Measurements from ENCODE around the gene FCER1G.

The FCER1G gene

GRCh38 chr1:161189036-161189435, 26.1 kb upstream of the FCER1G start:
- DNase-seq, result no peak

DNA sequence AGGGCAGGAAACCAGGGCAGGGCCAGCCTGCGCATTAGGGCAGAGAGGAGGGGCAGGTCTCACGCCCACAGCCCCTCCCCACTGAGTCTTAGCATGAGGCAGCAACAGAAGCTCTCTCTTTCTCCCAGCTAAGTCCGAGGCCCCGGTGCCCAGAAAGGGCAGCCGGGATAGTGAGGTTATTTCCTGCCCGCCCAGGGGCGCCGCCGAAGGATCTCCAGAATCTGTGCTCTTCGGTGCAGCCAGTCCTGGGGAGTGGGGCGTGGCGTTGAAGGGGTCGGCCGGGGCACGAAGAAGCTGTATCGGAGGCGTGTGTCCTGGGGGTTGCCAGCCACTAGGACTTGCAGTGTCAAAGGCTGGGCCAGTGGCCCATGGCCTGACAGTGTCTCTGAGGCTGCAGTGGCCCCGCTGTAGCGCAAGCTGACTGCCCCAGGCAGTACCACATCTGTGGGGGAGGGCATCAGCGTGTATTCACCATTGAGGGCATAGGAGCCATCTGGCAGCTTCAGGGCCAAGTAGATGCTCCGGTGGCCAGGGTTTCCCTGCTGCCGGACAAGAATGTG, 24.1 kb upstream of the FCER1G start:
- no peak for DNase-seq

- no peak for DNase-seq
Observed at GRCh38 chr1:161191971-161192370, 23.1 kb upstream of the FCER1G start.

DNA sequence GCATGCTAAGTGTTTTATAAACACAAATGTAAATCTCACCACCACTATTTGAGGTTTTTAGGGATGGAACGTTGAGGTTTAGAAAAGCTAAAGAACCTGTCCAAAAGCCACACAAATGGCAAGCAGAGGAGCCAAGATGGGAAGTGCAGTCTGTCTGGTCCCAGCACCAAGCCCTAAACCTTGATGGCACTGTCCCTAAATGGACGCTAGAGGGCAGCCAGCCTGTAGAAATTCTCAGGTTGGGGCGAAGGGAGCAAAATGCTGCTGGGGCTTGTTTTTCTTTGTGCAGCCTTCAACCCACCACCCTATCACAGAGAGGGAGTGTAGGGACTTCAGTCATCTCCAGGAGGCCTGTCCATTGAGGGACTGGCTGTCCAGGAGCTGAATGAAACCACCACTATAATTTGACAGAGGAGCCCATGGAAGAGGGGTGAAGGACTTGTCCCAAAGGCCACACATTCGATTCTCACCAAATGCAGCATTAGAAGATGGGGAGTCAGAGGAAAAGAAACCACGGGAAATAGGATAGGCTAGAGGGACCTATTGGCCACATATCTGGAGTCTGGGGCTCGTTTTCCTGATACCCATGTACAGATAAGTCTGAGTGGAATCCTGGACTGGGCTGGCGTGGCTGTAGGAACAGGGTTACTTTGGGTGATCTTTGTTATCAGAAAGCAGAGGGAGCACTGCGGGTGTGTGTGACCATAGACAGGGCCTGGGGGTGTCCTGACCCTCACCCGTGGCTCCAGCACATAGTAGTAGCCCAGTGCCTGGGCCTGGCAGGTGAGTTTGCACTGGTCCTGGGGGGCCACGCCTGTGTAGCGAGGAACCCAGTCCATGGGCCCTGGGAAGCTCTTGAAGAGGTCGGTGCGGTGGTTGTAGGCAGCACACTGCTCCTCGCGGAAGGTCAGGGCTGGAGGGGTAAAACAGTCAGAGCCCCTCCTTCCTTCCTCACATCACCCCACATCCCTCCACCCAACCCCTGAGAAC, 22.3 kb upstream of the FCER1G start:
- DNase-seq, result peak; percentile 66

DNA sequence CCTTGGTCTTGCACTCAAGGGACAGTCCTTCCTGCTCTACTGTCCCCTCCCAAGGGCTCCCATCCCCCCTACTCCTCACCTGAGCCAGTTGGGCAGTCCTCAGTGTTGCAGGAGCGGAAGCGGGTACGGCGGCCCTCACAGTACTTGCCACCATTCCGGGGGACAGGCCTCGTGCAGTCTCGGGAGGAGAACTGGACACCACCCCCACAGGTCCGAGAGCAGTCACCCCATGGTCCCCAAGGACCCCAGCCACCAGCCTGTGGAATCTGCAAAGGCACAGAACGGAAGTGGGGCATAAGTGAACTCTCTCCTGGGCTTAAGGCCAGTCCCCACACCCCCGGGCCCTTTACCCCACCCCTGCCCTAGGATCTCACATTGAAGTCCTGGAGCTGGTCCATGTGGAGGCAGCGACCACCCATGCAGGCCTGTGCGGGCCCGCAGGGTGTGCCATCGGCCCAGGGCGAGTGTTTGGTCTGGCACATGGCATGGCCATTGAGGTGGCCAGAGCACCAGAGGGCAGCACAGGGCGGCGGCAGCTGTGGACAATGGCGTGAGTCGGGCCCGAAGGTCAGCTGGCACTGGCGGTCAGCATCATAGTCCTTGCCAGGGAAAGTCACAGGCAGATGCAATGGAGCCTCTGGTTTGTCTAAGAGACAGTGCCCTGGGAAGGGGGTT, 21.4 kb upstream of the FCER1G start:
- DNase-seq, result no peak

DNA sequence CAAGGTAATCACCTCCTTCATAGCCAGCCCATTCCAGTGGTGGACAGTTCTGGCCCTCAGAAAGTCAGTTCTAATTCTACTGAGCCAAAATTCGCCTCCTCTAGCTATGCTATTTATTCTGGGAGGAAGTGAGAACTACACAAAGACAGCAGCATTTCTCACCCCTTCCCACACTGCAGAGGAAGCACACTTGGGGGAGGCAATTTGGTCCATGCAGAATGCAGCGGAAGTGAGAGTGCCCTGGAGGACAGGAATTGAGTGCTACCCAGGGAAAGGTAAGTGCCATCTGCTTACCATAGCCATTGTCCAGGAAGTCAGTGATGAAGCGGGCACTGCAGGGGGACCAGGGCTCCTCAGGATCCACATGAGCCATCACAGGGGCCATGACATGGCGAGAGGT, 19.9 kb upstream of the FCER1G start:
- DNase-seq, result no peak

DNA sequence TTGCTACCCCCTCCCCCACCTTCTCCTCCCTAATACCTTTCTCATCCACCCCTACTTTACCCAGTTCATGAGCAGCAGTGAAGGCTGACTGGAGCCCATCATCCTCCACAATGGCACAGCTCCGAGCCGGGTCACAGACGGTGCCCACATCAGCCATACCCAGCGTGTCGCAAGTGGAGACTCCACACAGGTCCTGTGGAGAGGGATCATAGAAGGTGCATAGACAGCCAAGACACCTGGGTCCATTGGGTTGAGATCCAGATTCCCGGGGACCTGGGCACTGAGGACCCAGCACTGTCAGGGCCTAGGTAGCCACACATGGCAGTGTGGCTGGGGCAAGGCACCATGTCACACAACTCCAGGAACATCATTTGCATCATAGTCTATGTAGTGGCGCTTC, 19.0 kb upstream of the FCER1G start:
- DNase-seq, result no peak

GRCh38 chr1:161196521-161197451, 18.3 kb upstream of the FCER1G start:
- DNase-seq, result no peak

DNA sequence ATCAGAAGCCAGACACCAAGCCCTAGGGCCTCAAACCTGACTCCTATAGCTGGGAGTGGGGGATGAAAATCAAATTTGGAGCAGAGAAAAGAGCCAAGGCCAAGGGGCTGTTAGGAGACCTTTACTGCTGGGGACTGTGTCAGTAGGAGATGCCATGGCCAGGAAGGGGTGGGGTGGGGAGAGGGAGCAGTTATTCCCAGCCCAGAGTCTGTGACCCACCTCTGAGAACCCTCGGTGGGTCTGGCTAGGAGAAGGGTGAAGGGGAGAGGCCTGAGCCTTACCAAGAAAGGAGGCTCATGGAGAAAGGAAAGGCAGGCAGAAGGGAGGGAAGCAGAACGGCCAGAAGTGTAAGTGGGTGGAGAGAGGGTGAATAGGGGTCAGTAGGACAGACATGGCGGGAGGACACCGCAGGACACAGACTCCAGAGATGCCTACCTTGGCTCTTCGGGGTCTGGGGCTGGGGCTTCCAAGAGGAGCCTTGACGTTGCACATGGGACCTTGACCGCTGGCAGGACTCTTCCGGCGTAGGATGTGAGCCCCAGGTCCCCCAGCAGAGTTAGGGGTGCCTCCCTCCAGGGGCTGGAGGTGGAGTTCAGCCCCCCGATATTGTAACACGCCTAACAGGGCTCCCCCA, 17.4 kb upstream of the FCER1G start:
- no peak for DNase-seq

DNA sequence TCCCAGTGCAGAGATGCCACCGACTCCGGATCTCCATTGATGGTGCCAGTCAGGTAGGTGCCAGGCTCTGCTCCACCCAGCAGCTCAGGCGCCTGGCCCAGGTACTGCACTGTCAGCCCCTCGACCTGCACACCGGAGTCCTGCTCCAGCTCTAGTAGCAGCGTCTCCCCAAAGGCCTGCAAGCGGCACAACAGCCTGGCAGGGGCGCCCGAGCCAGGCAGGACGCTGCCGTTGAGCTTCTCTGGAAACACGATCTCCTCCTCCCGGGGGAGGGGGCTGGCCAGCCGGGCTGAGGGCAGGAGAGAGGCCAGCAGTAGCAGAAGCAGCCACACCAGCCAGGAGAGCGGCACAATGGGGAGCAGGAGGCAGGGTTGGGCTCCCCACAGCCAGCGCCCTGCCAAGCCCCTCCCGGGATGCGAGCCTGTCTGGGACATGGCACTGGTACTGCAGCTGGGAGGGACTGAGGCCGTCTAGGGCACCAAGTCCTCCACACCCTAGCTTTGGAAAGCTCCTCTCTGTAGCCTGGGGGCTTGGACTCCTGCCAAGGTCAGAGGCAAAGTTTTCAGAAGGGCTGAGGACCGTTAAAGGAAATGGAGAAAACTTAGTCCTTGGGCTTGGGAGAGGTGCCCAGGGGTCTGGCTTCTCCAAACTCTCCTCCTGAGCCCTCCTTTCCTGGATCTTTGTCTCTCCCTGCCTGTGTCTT, 16.8 kb upstream of the FCER1G start:
- peak; percentile 11 for DNase-seq

GRCh38 chr1:161198897-161199431, 16.1 kb upstream of the FCER1G start, which contains the start of gene ADAMTS4:
Gene ADAMTS4 (minus strand): TSS chr1:161199054. CDS start chr1:161198627, 427 bp downstream.
- no peak for DNase-seq

DNA sequence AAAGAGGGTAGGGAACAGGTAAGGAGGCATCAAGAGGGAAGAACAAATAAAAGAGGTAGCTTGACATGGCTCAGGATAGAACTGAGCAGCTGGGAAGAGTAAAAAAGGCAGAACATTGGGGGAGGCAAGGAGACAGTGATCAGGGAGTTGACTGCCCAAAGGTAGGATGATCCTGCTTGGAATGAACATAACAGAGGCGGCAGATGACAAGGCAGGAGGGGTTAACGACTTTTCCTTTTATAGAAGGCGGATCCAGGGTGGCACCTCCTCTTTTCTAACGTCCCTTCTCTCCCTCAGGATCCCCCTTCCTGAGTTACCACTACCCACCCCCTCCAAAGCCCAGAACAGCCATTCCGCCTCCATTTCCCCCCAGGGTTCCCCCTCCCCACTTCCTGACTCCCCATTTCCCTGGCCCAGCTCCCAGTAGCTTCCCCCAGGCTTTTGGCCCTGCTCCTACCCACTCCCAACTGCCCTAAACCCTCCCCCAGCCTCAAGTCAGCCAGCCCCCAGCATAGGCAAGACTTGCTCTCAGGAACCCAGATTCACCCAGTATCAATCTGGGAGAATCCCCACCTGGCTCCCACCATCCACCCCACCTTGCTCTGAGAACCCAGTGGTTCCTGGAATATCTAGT, 15.5 kb upstream of the FCER1G start:
- DNase-seq, result no peak

GRCh38 chr1:161200421-161200991, 14.6 kb upstream of the FCER1G start:
- no peak for DNase-seq

DNA sequence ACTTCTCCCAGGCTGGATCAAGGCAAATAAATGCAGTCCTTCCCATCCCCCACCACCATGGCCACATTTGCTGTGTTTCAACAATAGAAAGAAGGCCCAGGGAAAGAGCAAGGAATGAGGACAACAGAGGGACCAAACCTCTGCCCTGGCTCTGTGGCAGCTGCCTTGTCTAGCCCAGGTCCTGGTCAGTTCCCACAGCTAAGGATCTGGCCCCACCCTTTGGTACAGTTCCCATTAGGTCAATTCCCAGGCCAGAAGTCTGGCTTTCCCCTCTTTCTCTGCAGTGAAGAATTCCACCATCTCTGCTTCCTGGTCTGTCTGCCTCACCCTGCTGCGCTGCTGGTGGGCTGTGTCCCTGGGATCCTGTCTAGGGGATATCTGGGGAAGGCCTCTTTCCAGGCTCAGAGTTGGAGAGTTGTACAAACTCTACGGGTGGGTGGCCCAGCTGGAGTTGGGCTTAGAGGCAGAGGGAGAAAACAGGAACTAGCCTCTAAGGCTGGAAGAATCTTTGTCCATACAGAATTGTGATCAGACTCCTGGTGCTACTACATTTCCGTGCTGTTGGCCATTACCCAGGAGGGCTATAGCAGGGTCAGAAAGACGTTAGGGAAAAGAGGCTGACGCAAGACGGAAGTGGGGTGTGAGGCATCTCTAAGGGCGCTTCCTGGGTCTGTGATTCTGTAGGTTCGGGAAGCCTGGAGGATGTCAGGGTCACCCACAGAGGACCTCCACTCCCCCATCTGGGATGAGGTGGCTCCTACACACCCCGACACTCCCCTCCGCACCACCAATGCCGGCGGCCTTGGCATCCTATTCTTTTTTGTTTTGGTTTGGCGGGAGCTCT, 13.9 kb upstream of the FCER1G start:
- DNase-seq, result no peak

DNA sequence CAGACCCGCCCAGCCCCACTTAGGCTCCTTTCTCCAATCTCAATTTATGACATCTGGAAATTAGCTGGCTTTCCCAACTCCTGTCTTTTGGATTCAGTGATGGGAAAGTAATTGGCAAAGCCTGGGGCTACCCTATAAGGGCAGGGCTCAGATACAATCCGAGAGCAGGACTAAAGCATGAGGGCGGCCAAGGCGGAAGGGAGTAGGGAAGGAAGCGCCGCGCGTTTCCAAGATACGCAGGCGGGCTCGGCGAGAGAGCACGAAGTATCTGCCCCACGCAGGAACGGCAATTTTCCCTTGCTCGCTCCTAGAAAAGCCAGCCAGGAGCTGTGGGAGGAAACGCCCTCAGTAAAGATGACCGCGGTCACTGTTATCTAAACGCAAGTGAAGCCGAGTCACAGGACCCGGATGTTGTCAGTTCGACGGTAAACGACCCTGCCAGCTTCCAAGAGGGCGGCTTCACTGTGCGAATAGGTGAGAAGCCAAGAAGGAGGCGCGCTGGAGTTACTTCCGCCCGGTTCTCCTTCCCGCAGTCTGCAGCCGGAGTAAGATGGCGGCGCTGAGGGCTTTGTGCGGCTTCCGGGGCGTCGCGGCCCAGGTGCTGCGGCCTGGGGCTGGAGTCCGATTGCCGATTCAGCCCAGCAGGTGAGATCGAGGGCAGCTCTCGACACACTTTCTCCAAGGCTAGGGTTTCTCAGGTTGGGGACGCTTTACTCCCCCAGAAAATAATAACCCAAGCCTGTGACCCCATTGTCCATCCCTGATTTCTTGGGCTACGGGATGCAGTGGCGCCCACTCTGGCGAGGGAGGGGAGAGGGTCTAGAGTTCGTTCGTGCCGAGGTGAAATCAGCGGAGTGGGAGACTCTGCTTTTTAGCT, 13.0 kb upstream of the FCER1G start, which contains the start of gene NDUFS2:
NDUFS2 (plus strand) TSS at position 532 of the 877 bp plus-strand sequence; CDS start at position 551, 19 bp downstream.
- DNase-seq, result peak; percentile 97

GRCh38 chr1:161206411-161207140, 8.5 kb upstream of the FCER1G start:
- DNase-seq, result no peak

DNA sequence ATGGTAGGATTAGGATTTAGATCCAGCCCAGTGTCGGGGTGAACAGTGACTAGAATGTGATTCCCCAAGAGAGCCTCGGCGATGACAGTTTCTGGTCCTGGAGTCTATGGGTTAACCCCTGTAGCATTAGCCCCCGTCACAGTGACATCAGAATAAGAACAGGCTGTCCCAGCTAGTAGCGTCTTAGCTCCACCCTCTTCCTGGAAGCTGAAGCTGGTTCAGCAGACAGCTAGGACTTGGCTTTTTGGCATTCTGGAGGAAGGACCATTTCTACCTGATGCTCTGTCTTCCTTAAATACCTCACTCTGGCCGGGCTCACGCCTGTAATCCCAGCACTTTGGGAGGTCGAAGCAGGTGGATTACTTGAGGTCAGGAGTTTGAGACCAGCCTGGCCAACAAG, 7.9 kb upstream of the FCER1G start:
- DNase-seq, result no peak
